ENCODE results near the gene OPRL1. TPM values are rescaled to one million over a fixed set of nuclear protein-coding genes. Genes with fewer than 3 reads are reported as not detected.

The OPRL1 gene
- total RNA-seq: 1.9 and 5.8 TPM in 2 replicates

GRCh38 chr20:64080013-64080812 lies at the start of gene OPRL1:
Gene OPRL1 (plus strand): TSS chr20:64080082. CDS start chr20:64092721, 12,639 bp downstream.

GRCh38 chr20:64035933-64036345 lies 43.9 kb upstream of the OPRL1 start, which contains the start of gene C20orf204:
Gene C20orf204 (plus strand): TSS chr20:64036182. CDS start chr20:64036324, 142 bp downstream.

GRCh38 chr20:64049060-64049877 lies 30.6 kb upstream of the OPRL1 start, which contains the start of gene SOX18:
Gene SOX18 (minus strand): TSS chr20:64049639. CDS start chr20:64049516, 123 bp downstream.

DNA sequence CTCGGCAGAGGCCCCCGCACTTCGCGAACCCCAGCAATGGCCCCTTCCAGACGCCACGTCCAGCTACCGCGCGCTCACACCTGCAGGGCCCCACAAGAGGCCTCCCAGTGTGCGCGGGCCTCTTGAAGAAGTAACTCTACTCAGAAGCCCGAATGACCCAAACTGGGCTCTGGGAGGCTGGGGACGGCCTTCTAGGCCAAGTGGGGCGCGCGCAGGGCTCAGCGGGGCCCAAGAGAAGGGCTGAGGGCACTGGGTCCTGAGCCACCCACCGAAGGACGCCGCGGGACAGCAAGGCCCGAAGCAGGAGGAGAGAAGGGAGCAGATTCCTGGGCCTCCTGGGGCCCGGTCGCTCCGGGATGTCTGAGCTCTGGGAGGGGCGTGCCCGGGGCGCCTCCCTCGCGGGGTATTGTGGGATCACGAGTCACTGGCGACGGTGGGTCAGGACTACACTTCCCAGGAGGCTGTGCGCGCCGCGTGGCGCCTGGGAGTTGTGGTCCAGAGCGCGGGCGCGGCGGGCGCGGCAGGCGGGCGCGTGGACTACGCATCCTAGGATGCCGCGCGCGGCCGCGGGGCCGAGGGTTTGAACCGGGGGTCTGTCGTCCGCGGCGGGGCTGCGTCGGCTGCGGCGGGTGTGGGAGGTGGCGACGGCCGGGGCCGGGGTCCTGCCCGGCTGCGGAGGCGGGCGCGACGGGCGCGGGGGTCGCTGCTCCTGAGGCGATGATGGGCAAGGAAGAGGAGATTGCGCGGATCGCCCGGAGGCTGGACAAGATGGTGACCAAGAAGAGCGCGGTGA lies 17.1 kb upstream of the OPRL1 start, which contains the start of gene TCEA2:
TSS of gene TCEA2 (plus strand) at position 603 of the 793 bp plus-strand sequence. CDS start at position 718, 115 bp downstream.

DNA sequence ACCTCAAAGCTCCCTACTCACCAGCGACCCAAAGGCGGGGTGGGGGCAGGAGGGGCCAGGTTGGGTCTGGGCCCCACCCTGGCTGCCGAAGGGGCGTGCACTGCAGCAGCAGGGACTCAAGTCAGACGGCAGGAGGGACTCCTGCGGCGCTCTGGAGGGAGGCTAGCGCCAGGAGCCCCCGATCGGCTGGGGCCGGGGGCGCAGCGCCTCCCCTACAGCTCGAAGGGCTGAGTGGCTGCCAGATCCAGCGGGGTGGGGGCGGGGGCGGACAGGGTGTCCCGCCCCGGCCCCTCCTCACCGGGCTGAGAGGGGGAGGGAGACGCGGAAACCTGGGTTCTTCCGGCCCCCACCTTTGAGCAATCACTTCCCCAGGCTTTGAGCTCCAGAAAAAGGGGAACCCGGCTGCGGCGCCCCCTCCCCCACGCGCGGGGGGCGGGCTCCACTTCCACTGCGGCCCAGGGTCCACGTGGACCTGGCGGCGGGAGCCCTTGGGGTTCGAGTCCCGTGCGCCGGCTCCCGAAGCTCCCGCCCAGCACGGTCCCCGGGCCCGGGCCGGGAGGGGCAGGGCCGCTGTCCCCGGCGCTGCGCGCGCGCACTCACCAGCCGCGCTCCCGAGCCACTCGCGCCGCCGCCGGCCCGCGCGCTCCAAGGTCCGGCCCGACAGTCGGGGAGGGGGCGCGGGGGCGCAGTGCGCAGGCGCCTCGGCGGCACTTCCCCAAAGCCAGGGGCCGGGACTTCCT lies 439 bp upstream of the OPRL1 start, which contains the start of gene RGS19:
TSS of gene RGS19 (minus strand) at position 246 of the 740 bp plus-strand sequence. CDS start 2,632 bp downstream, outside the sequence.

GRCh38 chr20:64083804-64084684 lies 4.2 kb downstream of the OPRL1 start, which contains the start of gene LKAAEAR1:
Gene LKAAEAR1 (minus strand): TSS chr20:64084398. CDS start chr20:64084219, 179 bp downstream.

GRCh38 chr20:64106981-64107735 lies 27.3 kb downstream of the OPRL1 start, which contains the start of gene NPBWR2:
Gene NPBWR2 (minus strand): TSS chr20:64107565. CDS start chr20:64106831, 734 bp downstream.

Other genes starting within 250 kb of the OPRL1 start
- gene ZBTB46, start 248.8 kb upstream of the OPRL1 start, total RNA-seq: 9.9 and 17.5 TPM in 2 replicates
- not detected in 2 replicates for gene ABHD16B, start 218.6 kb upstream of the OPRL1 start, total RNA-seq
- gene TPD52L2, start 214.8 kb upstream of the OPRL1 start, total RNA-seq: 194 and 202 TPM in 2 replicates
- 54.8 and 77.4 TPM in 2 replicates for gene DNAJC5, start 185.0 kb upstream of the OPRL1 start, total RNA-seq
- 21.4 and 22.7 TPM in 2 replicates for gene UCKL1, start 123.7 kb upstream of the OPRL1 start, total RNA-seq
- 7.6 and 11.6 TPM in 2 replicates for gene ZNF512B, start 110.2 kb upstream of the OPRL1 start, total RNA-seq
- gene SAMD10, start 100.4 kb upstream of the OPRL1 start, total RNA-seq: 0.58 and 0.99 TPM in 2 replicates
- 66.0 and 73.3 TPM in 2 replicates for gene PRPF6, start 99.0 kb upstream of the OPRL1 start, total RNA-seq
- 0.99 and 1.3 TPM in 2 replicates for gene C20orf204, start 43.9 kb upstream of the OPRL1 start, total RNA-seq
- gene SOX18, start 30.4 kb upstream of the OPRL1 start, total RNA-seq: 0.29 TPM in 1 of 2 replicates, not detected in the other
- 23.7 and 47.3 TPM in 2 replicates for gene TCEA2, start 16.9 kb upstream of the OPRL1 start, total RNA-seq
- gene RGS19, start 564 bp upstream of the OPRL1 start, total RNA-seq: 7.4 and 48.0 TPM in 2 replicates
- gene LKAAEAR1, start 4.3 kb downstream of the OPRL1 start, total RNA-seq: not detected in 2 replicates
- gene NPBWR2, start 27.5 kb downstream of the OPRL1 start, total RNA-seq: not detected in 2 replicates
- under 0.01 TPM in 1 of 2 replicates, not detected in the other for gene MYT1, start 84.4 kb downstream of the OPRL1 start, total RNA-seq
- gene PCMTD2, start 175.7 kb downstream of the OPRL1 start, total RNA-seq: 41.3 and 41.7 TPM in 2 replicates